GM18909 (cell line): Measurements from ENCODE around the gene POLR2J3.
"Not testable (repeated sequence)": the region's sequence is repeated elsewhere in the genome, so short reads cannot be mapped to it uniquely, and the experiment has no call there.

Experiments used
- ATAC-seq: cut with Tn5 transposase; IDR thresholded peaks from one replicate; pipeline ENCODE4 v1.9.1; 2021; ENCODE audit warnings: mild to moderate bottlenecking; ENCODE audit not compliant: unreplicated experiment, poor library complexity

The POLR2J3 gene

DNA sequence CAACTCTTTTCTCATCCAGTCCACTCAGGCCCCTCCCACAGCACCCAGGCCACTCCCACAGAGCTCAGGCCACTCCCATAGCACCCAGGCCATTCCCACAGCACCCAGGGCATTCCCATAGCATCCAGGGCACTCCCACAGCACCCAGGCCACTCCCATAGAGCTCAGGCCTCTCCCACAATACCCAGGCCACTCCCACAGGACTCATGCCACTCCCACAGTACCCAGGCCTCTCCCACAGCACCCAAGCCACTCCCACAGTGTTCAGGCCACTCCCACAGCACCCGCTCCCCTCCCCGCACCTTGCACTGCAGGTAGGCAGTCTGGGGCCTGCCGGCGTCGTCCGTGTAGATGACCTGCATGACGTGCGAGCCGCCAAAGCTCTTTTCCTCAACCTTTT, 17.5 kb upstream of the POLR2J3 start:
- peak; percentile 39 for ATAC-seq

DNA sequence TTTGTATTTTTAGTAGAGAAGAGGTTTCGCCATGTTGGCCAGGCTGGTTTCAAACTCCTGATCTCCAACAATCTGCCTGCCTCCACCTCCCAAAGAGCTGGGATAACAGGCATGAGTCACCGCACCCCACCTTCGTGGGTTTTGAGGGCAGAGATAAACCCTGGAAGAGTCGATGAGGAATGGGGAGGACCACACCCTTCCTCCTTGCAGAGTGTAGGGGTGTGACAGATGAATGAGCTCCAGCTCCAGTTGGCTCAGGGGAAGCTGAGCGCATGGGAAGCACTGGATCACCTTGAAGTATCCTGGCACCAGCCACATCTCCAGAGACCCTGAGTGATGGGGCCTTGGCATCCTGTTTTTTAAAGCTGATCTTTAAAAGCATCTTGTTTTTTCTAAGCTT, 11.1 kb upstream of the POLR2J3 start:
- ATAC-seq = not testable (repeated sequence)

DNA sequence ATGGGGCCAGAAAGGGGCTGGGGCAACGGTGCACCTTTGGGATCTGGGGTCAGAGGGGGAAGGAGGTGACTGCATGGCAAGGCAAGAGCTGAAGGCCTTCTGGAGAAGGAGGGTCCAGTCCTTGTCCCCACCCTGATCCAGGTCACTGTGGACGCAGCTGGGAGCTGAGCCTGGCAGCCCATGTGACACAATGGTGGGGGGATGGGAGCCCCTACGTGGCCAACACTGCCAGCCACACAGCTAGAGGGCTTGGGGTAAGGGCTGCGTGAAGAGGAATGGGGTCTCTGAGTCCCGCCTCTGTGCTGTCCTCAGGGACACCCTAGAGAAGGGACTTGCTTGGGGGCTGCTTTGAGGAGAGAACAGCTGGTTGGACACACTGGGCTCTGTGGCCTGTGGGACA, 9.3 kb upstream of the POLR2J3 start:
- not testable (repeated sequence) for ATAC-seq

DNA sequence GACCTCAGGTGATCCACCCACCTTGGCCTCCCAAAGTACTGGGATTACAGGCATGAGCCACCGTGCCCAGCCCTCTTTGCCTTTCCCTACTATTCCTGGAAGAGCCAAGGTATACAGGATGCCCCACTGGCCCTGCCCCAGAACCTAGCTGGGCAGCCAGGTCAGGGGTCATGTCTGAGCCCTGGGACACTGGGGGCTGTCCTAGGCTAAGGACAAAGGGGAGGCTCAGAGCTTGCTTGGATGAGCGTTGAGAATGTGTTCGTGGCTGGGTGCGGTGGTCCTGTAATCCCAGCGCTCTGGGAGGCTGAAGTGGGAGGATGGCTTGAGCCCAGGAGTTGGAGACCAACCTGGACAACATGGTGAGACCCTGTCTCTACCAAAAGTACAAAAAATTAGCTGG, 6.1 kb upstream of the POLR2J3 start:
- ATAC-seq = not testable (repeated sequence)

DNA sequence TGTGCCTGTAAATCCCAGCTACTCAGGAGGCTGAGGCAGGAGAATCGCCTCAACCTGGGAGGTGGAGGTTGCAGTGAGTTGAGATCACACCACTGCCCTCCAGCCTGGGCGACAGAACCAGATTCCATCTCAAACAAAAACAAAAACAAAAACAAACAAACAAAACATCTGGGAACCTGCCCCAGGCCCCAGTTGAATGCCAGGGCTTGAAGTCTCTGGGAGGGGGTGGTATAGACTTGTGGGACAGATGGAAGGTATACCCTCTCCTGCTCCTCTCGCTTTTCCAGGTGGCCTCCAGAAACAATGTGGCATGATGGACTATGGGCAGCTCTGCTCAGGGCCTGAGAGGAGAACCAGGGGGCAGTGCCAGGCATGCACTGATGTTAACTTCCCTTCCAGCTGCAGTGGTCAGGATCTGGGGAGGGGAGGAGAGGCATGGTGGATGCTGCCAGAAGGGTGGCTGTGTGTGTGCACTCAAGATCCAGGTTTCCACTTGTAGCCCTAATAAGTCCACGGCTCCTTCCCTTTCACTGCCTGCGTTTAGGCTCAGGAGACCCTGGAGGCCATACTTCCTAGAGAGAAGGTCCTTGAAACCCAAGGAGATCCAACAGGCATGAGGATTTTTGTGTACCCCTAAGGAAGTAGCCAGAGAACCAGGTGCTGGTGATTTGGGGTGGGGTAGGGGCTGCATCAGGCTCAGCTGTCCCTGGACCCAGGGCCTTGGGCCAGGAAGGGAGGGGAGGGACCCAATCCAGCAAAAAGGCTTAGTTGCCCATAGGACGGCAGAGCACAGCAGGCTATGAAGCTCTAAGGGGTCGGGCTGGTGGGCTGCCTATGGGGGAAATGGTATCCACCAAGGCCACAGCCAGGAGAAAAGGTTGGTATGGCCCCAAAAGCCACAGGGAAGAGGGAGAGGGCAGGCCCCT, 5.2 kb upstream of the POLR2J3 start:
- ATAC-seq = not testable (repeated sequence)

DNA sequence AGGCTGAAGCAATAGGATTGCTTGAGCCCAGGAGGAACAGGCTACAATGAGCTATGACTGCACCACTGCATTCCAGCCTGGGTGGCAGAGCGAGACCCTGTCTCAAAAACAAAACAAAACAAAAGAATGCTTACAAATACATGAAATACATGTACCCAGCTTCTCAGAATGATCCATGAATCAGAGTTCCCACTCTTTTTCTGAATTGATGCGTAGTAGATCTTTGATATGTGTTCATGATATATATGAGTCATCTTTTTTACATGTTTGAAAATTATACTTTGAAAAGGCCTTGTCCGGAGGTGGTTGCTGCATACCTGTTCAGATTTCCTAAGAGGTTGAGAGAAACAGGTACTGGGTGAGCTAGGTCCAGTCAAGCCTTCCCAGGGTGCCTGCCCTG, 4.0 kb upstream of the POLR2J3 start:
- ATAC-seq = not testable (repeated sequence)

DNA sequence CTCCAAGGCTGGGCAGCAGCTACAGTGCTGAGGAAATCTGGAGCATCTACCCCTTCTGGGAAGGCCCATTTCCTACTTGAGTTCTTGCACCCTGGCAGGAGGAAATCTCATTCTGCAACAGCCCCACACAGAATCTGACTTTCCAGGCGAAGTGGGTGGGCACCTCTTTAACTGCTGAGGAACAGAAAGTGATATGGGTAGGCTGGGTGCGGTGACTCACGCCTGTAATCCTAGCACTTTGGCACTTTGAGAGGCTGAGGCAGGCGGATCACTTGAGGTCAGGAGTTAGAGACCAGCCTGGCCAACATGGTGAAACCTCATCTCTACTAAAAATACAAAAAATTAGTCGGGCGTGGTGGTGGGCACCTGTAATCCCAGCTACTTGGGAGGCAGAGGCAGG, 2.2 kb upstream of the POLR2J3 start:
- ATAC-seq = not testable (repeated sequence)

DNA sequence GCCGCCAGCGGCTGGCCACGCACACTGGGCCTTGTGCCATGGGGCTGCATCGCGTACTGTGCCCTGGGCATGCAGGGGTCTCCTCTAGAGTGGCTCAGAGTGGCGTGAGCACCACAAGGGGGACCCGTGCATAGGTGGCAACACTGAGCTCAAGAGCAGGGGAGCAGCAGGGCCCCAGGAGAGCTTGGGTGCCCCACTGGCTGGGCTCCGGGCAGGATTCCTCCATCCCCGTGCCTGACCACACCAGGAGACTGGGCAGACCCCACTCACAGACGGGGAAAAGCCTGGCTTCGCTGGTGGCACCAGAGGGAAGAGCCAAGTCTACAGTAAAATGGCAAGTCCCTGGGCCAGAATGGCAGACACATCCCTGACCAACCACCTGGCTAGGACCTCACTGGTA, 3.8 kb downstream of the POLR2J3 start:
- not testable (repeated sequence) for ATAC-seq

DNA sequence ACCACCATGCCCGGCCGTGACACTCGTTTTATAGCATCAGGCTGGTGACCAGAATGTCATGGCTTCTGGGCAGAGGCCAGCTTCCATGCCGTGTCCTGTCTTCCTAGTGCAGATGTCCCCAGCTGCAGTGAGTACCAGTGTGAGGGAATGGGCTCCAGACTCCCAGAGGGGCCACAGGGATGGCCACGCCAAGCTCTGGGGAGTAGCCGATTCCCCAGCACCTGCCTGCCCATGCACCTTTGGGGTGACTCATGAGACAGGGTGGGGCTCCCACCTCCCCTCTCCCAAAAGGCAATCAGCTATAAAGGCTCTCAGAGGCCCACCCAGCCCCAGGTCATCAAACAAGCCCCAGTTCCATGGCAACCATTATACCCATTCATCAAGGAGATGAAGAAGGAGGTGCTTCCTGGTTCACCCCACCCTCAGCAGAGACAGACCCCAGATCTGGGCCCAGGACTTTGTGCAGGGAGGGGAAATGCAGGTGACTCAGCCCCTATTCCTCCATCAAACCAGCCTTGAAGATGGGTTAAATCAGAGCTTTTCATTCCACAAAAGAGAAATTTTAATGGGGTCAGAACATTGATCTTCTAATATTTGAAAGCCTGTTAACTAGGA, 21.5 kb downstream of the POLR2J3 start, which contains the start of gene SPDYE2:
SPDYE2 (plus strand) TSS at position 419 of the 615 bp plus-strand sequence. CDS start 2,030 bp downstream, outside the sequence.
- ATAC-seq = not testable (repeated sequence)

DNA sequence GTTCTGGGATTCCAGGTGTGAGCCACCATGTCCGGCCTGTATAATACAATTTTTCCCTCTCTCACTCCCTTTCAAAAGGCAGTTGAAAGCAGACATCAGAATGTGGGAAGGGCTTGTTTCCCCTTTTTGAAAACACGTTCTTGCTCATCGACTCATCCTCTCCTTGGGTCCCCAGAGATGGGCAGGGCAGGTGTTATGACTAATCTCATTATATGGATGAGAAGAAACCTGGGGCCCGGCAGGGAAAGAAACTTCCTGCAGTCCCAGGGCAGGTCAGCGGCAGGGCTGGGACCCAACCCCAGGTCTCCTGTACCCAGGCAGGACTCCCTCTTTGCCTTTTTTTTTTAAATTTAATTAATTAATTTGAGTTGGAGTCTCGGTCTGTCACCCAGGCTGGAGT, 26.0 kb downstream of the POLR2J3 start:
- ATAC-seq = peak; percentile 76

DNA sequence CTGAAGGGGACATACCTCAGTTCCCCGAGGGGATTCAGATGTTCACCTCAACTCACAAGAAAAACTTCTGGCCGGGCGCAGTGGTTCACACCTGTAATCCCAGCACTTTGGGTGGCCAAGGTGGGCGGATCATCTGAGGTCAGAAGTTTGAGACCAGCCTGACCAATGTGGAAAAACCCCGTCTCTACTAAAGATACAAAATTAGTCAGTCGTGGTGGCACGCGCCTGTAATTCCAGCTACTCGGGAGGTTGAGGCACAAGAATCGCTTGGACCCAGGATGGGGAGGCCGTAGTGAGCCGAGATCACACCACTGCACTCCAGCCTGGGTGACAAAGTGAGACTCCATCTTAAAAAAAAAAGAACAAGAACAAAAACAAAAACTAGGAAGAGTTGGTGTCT, 27.1 kb downstream of the POLR2J3 start:
- ATAC-seq = not testable (repeated sequence)

DNA sequence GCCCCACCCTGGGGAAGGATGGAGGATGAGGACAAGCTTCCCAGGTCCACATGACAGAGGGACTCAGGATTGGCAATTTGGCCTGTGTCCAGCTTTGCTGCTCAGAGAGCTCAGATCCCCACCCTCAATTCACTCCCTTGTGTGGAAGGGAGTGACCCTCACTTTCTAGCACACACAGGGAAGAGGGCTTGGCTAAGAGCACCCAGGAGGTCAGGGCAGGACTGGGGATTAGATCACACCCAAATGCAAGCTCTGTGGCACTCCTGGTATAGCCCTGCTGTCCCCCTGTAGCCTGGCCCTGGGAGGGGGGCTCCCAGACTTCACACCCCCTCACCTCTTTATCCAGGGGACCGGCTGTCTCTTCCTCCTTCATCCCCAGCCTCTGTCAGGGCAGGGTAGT, 28.0 kb downstream of the POLR2J3 start:
- ATAC-seq = not testable (repeated sequence)

DNA sequence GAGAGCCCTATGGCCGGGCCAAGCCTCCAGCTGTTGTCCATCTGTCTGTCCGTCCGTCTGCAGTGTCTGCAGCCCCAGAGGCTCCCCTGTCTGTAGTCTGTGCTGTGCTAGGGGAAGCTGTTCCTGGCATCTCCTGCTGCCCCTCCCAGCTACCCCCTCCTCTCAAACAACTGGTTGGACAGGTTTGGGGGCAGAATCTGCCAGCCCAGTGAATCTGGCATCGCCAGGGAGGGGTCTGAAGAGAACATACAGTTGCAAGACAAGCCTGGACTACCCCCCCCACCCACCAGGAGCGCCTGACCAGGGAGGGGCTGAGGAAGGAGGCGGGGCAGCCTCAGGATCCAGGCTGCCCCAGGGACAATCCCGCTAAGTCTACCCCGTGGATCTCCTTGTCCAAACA, 28.8 kb downstream of the POLR2J3 start, which contains the start of gene UPK3BL2:
UPK3BL2 (minus strand) TSS at position 101 of the 400 bp plus-strand sequence; CDS start at position 41, 60 bp downstream.
- not testable (repeated sequence) for ATAC-seq

DNA sequence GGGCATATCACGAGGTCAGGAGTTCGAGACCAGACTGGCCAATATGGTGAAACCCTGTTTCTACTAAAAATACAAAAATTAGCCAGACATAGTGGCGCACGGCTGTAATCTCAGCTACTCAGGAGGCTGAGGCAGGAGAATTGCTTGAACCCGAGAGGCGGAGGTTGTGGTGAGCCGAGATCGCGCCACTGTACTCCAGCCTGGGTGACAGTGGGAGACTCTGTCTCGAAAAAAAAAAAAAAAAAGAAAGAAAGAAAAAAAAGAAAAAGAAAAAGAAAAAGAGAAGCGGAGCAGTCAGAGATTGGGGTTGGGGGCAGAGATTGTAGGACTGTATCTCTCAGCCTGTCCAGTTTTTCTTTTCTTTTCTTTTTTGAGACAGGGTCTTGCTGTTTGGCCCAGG, 29.6 kb downstream of the POLR2J3 start:
- ATAC-seq = not testable (repeated sequence)

DNA sequence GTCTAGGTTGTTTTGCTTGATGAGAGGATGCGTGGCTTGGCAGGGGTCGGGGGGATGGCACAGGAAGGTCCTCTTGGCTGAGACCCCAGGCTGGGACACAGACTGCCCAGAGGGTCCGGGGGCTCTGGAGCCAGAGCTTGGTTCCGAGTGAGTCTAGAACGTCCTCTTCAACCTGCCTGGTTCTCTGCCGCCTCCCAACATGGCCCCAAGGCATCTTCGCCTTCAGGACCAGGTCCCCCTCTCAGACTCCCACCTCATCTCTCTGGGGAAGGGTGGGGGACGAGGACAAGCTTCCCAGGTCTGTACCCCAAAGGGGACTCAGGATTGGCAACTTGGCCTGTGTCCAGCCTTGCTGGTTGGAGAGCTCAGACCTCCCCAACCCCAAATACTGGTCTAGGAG, 30.3 kb downstream of the POLR2J3 start:
- not testable (repeated sequence) for ATAC-seq

DNA sequence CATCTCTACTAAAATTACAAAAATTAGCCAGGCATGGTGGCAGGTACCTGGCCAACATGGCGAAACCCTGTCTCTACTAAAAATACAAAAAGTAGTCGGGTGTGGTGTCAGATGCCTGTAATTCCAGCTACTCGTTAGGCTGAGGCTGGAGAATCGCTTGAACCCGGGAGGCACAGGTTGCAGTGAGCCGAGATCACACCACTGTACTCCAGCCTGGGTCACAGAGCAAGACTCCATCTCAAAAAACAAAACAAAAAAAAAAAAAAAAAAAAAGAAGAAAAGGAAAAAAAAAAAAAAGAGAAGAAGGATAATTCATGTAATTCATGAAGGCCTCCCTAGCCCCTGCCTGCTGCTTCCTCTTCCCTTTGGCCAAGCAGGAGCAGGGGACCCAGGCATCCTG, 31.8 kb downstream of the POLR2J3 start:
- not testable (repeated sequence) for ATAC-seq

DNA sequence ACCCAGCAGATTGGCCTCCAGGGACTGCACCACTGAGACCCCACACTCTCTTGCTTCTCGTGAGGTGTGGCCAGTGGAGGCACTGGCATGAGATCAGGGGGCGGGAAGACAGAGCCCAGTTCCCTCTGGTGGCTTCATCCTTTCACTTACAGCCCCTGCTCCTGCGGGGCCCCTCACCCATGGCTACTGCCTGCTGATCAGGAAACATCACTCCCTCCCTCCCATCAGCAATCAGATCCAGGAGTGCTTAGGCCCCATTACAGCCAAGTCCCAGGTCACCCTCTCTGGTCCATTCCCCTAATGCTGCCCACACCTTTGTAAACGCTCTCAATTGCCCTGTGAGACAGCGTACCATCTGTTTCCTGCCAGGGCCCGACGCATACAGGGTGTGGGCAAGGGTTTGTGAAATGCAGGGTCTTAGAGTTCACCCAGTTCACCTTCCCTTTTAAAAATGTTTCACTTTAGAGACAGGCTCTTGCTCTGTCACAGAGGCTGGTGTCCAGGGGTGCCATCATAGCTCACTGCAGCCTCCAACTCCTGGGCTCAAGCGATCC, 37.2 kb downstream of the POLR2J3 start:
- ATAC-seq = not testable (repeated sequence)

DNA sequence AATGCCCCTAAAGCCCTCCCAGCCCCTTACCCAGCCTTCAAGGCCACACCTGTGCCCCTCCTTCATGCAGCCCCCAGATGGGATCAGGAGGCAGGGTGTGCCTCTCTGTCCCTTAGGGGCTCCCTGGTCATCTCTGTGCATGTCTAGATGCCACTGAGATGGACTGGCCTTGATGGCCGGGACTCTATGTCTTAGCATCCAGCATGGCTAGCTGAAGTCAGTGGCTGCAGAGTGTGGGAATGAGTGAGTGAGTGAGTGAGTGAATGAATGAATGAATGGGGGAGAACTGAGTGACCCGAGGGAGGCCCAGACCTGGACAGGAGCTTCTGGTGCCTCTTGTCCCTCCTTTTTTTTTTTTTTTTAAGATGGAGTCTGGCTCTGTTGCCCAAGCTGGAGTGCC, 40.3 kb downstream of the POLR2J3 start:
- ATAC-seq = not testable (repeated sequence)

DNA sequence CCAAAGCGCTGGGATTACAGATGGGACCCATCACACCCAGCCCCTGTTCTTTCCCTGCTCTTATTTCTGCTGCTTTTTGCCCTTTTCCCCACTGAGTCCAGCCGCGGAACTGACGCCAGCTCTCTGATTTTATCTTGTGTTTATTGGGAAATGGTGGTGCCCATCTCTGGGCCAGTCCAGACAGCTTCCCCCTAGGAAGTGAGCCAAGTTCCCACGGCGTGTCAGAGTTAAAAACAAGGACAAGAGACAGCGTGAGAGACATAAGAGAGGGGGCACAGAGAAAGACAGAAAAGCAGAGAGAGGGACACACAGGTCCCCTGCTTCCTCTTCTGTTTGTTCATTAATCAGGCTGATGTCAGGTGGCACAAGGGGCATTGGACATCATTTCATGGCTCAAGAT, 40.8 kb downstream of the POLR2J3 start:
- not testable (repeated sequence) for ATAC-seq

DNA sequence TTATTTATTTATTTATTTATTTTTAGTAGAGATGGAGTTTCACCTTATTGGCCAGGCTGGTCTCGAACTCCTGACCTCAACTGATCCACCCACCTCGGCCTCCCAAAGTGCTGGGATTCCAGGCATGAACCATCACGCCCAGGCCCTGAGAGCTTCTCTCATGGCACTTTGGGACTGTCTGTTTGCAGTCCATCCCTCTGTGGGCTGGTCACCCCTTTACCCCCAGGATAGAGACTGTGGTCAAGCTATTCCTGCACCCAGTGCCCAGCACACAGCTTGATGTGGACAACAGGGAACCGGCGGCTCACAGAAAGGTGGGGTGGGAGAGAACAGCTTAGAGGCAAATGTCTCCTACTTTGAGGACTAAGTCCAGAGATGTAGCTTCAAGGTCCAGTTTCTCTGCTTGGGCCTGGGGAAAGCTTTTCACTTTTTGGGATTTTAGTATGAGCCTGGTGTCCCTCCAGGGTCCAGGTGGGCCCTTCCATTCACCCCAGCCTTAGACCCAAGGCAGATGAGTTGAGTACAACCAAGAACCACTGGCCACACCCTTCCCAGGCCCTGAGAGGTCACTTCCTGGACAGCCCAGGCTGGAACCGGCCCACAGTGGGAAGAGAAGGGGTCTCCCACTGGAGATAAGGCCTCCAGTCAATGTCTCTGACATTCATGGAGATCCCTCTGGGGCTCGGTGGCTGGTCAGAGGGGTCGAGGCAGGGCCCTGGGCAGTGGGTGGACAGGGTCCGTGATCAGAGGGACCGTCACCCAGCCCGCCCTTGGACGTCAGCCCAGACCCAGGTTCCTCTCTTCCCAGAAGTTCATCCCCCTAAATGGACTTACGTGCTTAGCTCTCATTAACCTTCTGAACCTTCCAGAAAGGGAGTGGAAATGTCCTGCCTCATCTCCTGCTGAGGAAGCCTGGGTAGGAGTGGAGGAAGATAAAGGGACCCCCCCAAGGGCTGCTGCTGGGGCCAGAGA, 44.3 kb downstream of the POLR2J3 start:
- ATAC-seq = not testable (repeated sequence)
